Renal cortical epithelial cell (primary cell): ENCODE results near the gene SORCS2. TPM values are rescaled to one million over a fixed set of nuclear protein-coding genes. Genes with fewer than 3 reads are reported as not detected.

Experiments
- DNase-seq: peaks from one replicate; pipeline ENCODE4 v3.0.0-alpha.2; 2011; ENCODE audit warnings: low read depth
- total RNA-seq: library from RNA; depleted of rRNA; stranded (reverse); fragments of >200 nt; gene quantifications from 2 replicates; pipeline ENCODE4 v1.2.3, GENCODE V29; 2014

SORCS2 gene
- total RNA-seq, 1 donor from 2014 or later: 11.0 TPM

- no peak for DNase-seq
These were observed 420.1 kb downstream of the SORCS2 start for GRCh38 chr4:7612311-7612897.

- no peak for DNase-seq
These were observed 422.1 kb downstream of the SORCS2 start for GRCh38 chr4:7614350-7614949.

GRCh38 chr4:7616193-7616592, 423.9 kb downstream of the SORCS2 start:
- no peak for DNase-seq

- DNase-seq: no peak
These were observed 426.0 kb downstream of the SORCS2 start for GRCh38 chr4:7618361-7618760.

GRCh38 chr4:7620086-7620813, 427.9 kb downstream of the SORCS2 start:
- DNase-seq: no peak

- no peak for DNase-seq
These were observed 428.5 kb downstream of the SORCS2 start for GRCh38 chr4:7620814-7621176.

GRCh38 chr4:7621252-7622035, 429.1 kb downstream of the SORCS2 start:
- no peak for DNase-seq

GRCh38 chr4:7622371-7622770, 430.0 kb downstream of the SORCS2 start:
- DNase-seq: no peak

GRCh38 chr4:7623468-7623867, 431.1 kb downstream of the SORCS2 start:
- no peak for DNase-seq

- DNase-seq: no peak
These were observed 432.1 kb downstream of the SORCS2 start for GRCh38 chr4:7624396-7624980.

- DNase-seq: no peak
These were observed 432.7 kb downstream of the SORCS2 start for GRCh38 chr4:7625071-7625470.

GRCh38 chr4:7626531-7626930, 434.2 kb downstream of the SORCS2 start:
- no peak for DNase-seq

GRCh38 chr4:7627251-7628250, 435.2 kb downstream of the SORCS2 start:
- no peak for DNase-seq

GRCh38 chr4:7628432-7628831, 436.1 kb downstream of the SORCS2 start:
- DNase-seq: no peak

GRCh38 chr4:7629501-7630254, 437.3 kb downstream of the SORCS2 start:
- DNase-seq: no peak

GRCh38 chr4:7630568-7631287, 438.4 kb downstream of the SORCS2 start:
- peak; percentile 39 for DNase-seq

- no peak for DNase-seq
These were observed 439.1 kb downstream of the SORCS2 start for GRCh38 chr4:7631288-7632014.

- no peak for DNase-seq
These were observed 440.0 kb downstream of the SORCS2 start for GRCh38 chr4:7632341-7632740.

- no peak for DNase-seq
These were observed 440.6 kb downstream of the SORCS2 start for GRCh38 chr4:7632971-7633370.
